Transverse colon (tissue), 3 donors: ENCODE data around the gene FBXL14.

Source experiments
- EP300 ChIP-seq: sonication (generic); formaldehyde crosslinking; IDR thresholded peaks from one replicate; pipeline ENCODE4 v1.6.1; 2017; ENCODE audit warnings: antibody characterized with exemption, low read depth
- TF ChIP-seq, protein P1 (sequence below), 5 experiments: fragments of 200-600 bp in 3 of 5; fragments of 450-650 bp in 2 of 5; sonication (generic) in 3 of 5; IDR thresholded peaks; 1 replicate in 2 of 5; 2 replicates in 3 of 5; pipeline ENCODE4 v1.5.1; 2016 to 2017; ENCODE audit warnings: antibody characterized with exemption in 5 of 5, inconsistent platforms in 3 of 5, mild to moderate bottlenecking in 2 of 5, moderate library complexity in 1 of 5

DNA sequence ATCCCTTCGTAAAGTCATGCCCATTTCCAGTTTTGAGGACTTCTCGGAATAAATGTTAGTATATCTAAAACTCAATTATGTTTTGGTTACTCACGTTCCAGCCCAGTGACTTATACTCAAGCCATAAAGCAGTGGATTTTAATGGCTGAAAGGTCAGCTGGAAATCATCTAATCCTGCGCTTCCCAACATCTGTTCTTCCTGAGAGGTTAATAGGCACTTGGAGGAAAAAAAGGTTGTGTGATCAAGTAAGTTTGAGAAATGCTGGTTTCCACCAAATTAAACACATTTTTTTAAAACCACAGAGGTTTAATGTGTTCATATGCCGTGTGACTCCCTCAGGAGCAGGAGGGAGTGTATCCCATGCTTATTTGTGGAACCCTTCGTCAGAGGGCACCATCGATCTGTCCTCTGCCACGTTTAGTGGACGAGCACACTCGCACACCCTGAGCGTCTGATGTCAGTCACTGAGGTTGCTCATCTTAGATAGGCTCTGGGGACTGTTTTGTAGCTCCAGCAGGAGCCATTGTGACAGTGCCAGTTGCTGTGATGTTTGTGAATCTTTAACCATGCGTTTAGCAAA lies 41.4 kb downstream of the FBXL14 start:
- TF ChIP-seq, protein P1, sequence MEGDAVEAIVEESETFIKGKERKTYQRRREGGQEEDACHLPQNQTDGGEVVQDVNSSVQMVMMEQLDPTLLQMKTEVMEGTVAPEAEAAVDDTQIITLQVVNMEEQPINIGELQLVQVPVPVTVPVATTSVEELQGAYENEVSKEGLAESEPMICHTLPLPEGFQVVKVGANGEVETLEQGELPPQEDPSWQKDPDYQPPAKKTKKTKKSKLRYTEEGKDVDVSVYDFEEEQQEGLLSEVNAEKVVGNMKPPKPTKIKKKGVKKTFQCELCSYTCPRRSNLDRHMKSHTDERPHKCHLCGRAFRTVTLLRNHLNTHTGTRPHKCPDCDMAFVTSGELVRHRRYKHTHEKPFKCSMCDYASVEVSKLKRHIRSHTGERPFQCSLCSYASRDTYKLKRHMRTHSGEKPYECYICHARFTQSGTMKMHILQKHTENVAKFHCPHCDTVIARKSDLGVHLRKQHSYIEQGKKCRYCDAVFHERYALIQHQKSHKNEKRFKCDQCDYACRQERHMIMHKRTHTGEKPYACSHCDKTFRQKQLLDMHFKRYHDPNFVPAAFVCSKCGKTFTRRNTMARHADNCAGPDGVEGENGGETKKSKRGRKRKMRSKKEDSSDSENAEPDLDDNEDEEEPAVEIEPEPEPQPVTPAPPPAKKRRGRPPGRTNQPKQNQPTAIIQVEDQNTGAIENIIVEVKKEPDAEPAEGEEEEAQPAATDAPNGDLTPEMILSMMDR (IDR thresholded peaks at IDR 0.05): no peak
- TF ChIP-seq EP300: no peak
